Erythroblast (primary cell): ENCODE measurements around the gene SURF6.

Experiments
- GATA1 ChIP-seq: IDR thresholded peaks from 2 replicates; pipeline ENCODE4 v1.6.1; 2011; ENCODE audit warnings: low read depth, mild to moderate bottlenecking, control low read depth, low read length, moderate library complexity
- POLR2A ChIP-seq: IDR thresholded peaks from 2 replicates; pipeline ENCODE4 v1.6.1; 2011; ENCODE audit warnings: mild to moderate bottlenecking, low read length

GRCh38 chr9:133340256-133340655 is 4.3 kb upstream of the SURF6 start:
- no peak for TF ChIP-seq POLR2A
- TF ChIP-seq GATA1: no peak
